ENCODE measurements around the gene CNOT6. TPM values are rescaled to one million over a fixed set of nuclear protein-coding genes. Genes with fewer than 3 reads are reported as not detected.

CNOT6 gene
- total RNA-seq, 4 donors from 2014 or later, result 14.6 to 20.0 (median 19.3) TPM

DNA sequence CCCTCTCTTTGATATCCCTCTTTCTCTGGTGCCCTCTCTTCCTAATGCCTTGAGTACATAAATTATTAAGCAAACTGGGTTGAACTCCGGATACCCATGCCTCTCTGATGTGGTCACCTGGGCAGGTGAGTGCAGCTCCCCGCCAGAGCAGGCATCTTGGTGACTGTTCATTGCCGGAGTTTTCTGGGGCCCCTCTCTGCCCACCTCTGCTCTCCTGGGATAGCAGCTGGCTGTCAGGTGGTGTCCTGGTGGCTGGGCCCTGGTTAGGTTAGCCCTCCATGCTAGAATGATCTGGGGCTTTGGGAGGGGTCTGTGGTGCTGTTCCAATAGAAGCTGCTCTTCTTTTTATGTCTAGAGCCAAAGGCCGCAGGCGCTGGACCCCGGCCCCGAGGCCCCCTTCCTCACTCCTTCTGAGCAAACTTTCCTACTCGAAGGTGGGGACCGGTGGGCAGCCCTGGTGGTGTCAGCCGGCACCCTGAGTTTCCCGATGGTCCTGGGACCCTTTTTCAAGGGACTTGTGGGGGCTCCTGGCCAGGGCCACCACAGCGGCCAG lies 102.0 kb downstream of the CNOT6 start:
- no peak overlapping the region for H3K4me3 ChIP-seq
- in situ Hi-C loops (cut with MboI; ENCODE audit: low pct_ligation_motif_present in 1 of 4, low pct_unique_long_range_greater_than_20kb in 1 of 4, low sequenced_read_pairs in 3 of 4) (no loop called here), intact Hi-C loops (cut with DNase I; ENCODE audit: low total_unique reads) (no loop called here)
- H3K27me3 ChIP-seq, result peaks cover 28% of the 10 kb centered on the region
- peaks cover 0 to 5% (median 2%) of the 10 kb centered on the region in 4 donors for H3K4me1 ChIP-seq
- no peaks in the 10 kb centered on the region for H3K36me3 ChIP-seq
- WGBS, 2 donors (ENCODE audit: low coverage in 1 of 2), result 60 to 88% methylated on average over 1 to 12 of the region's 12 CpGs
- TF ChIP-seq EP300 (IDR thresholded peaks at IDR 0.05; ENCODE audit: low read depth), result no peak
- TF ChIP-seq POLR2A (IDR thresholded peaks at IDR 0.05), result no peak
- TF ChIP-seq, protein P1, sequence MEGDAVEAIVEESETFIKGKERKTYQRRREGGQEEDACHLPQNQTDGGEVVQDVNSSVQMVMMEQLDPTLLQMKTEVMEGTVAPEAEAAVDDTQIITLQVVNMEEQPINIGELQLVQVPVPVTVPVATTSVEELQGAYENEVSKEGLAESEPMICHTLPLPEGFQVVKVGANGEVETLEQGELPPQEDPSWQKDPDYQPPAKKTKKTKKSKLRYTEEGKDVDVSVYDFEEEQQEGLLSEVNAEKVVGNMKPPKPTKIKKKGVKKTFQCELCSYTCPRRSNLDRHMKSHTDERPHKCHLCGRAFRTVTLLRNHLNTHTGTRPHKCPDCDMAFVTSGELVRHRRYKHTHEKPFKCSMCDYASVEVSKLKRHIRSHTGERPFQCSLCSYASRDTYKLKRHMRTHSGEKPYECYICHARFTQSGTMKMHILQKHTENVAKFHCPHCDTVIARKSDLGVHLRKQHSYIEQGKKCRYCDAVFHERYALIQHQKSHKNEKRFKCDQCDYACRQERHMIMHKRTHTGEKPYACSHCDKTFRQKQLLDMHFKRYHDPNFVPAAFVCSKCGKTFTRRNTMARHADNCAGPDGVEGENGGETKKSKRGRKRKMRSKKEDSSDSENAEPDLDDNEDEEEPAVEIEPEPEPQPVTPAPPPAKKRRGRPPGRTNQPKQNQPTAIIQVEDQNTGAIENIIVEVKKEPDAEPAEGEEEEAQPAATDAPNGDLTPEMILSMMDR (IDR thresholded peaks at IDR 0.05), result no peak
- TF ChIP-seq POLR2AphosphoS5 (IDR thresholded peaks at IDR 0.05), result no peak
- no peak for DNase-seq
- no peak overlapping the region for H3K27ac ChIP-seq
- H3K9me3 ChIP-seq, result no peaks in the 10 kb centered on the region

DNA sequence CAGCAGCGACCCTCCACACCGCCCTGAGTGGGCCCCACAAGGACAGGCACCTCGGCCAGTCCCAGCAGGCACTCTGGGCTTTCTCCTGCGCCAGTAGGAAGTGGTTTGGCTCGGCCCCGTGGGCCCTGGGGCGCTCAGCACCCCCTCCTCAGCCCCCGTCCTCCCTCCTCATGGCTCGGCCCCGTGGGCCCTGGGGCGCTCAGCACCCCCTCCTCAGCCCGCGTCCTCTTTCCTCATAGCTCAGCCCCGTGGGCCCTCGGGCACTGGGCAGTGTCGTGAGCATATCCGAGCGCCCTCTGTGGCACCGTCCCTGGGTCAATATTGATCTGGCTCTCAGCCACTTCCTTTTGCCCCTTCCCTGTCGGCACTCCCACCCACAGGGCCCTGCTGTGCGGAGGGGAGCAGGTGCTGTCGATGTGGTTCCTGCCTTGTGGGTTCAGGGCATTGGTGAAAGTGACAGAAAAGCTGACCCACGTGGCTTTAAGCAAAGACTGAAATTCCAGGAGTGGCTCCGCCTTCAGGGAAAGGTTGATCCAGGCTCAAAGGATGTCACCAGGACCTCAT lies 102.6 kb downstream of the CNOT6 start:
- no peaks in the 10 kb centered on the region for H3K36me3 ChIP-seq
- in situ Hi-C loops (cut with MboI; ENCODE audit: low pct_ligation_motif_present in 1 of 4, low pct_unique_long_range_greater_than_20kb in 1 of 4, low sequenced_read_pairs in 3 of 4), result no loop called here

DNA sequence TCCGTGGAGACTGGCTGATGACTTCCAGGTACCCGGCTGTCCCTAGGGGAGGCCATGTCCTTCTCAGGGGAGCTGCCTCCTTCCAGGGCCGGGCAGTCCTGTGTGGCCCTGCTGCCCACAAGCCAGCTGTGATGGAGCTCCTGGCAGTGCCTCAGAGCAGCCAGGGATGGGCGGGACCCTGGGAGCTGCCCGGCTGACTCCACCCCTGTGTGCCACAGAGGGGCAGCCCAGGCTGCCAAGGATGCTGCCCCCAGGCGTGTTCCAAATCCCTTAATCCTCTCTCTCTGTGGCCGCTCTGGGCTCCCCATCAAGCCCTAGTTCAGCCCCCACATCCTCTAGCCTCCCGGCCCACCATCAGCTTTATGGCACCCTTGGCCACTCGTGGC lies 104.1 kb downstream of the CNOT6 start:
- in situ Hi-C loops (cut with MboI; ENCODE audit: low pct_ligation_motif_present in 1 of 4, low pct_unique_long_range_greater_than_20kb in 1 of 4, low sequenced_read_pairs in 3 of 4), result no loop called here
- WGBS, 2 donors (ENCODE audit: low coverage in 1 of 2), result 60 to 74% methylated on average over 1 to 4 of the region's 9 CpGs
- TF ChIP-seq, protein P1 (IDR thresholded peaks at IDR 0.05), result no peak
- TF ChIP-seq EP300 (IDR thresholded peaks at IDR 0.05; ENCODE audit: low read depth) (no peak), POLR2AphosphoS5 (IDR thresholded peaks at IDR 0.05) (no peak)

More for the DNA sequence above, 102.6 kb downstream of the CNOT6 start:
- H3K4me3 ChIP-seq, result no peak overlapping the region
- no peak for DNase-seq
- H3K9me3 ChIP-seq, result no peaks in the 10 kb centered on the region
- H3K27ac ChIP-seq, result no peak overlapping the region
- 49 to 79% methylated on average over 2 to 22 of the region's 24 CpGs for WGBS, 2 donors (ENCODE audit: low coverage in 1 of 2)
- H3K27me3 ChIP-seq, result peaks cover 22% of the 10 kb centered on the region
- TF ChIP-seq POLR2A (IDR thresholded peaks at IDR 0.05) (no peak), EP300 (IDR thresholded peaks at IDR 0.05; ENCODE audit: low read depth) (no peak), POLR2AphosphoS5 (IDR thresholded peaks at IDR 0.05) (no peak)
- TF ChIP-seq, protein P1 (IDR thresholded peaks at IDR 0.05), result no peak
- H3K4me1 ChIP-seq, result no peaks in the 10 kb centered on the region
- intact Hi-C loops (cut with DNase I; ENCODE audit: low total_unique reads), result no loop called here

DNA sequence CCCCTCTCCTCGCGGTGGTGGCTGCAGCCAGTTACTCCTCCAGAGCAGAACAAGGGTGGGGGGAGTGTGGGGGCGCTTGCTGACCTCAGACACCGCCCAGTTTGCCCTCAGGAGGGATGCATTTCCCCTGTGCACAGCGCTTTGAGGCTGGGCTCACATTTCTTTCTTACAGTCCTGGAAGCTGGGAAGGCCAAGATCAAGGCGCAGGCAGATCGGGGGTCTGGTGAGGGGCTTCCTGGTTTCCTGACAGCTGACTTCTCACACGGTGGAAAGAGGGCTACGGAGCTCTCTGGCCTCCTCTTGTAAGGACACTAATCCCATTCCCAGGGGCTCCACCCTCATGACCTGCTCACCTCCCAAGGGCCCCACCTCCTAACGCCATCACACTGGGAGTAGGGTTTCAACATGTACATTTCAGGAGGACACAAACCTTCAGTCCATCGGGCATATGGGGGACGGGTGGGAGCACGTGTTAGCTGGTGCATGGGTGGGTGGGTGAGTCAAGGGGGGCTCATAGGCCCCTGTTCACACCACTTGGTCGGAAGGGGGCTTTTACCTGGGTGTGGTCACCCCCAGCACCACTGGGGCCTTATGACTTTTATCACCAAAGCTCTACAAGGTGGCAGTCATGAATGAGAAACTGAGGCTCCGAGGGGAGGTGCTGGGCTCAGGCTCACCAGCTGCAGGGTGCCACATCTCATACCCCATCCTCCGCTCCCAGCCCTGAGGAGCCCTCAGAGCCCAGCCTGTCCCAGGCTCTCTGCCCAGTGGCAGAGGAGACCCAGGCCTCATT lies 104.8 kb downstream of the CNOT6 start:
- 84% methylated on average over 14 of the region's 16 CpGs; no CpG with 5 or more reads in 1 of the 2 donors for WGBS, 2 donors (ENCODE audit: low coverage in 1 of 2)
- Histone ChIP-seq H3K4me1 (no peaks in the 10 kb centered on the region), H3K27me3 (no peaks in the 10 kb centered on the region), H3K36me3 (no peaks in the 10 kb centered on the region), H3K9me3 (no peaks in the 10 kb centered on the region), H3K4me3 (no peak overlapping the region), H3K27ac (no peak overlapping the region)
- TF ChIP-seq, protein P1 (IDR thresholded peaks at IDR 0.05), result no peak
- no peak for TF ChIP-seq POLR2A (IDR thresholded peaks at IDR 0.05)
- TF ChIP-seq POLR2AphosphoS5 (IDR thresholded peaks at IDR 0.05), result no peak
- TF ChIP-seq EP300 (IDR thresholded peaks at IDR 0.05; ENCODE audit: low read depth), result no peak
- no peak for DNase-seq
- intact Hi-C loops (cut with DNase I; ENCODE audit: low total_unique reads), result no loop called here
- in situ Hi-C loops (cut with MboI; ENCODE audit: low pct_ligation_motif_present in 1 of 4, low pct_unique_long_range_greater_than_20kb in 1 of 4, low sequenced_read_pairs in 3 of 4), result no loop called here

More for the DNA sequence above, 104.1 kb downstream of the CNOT6 start:
- H3K27me3 ChIP-seq, result peaks cover 6% of the 10 kb centered on the region
- no peak overlapping the region for H3K27ac ChIP-seq
- no peak overlapping the region for H3K4me3 ChIP-seq
- intact Hi-C loops (cut with DNase I; ENCODE audit: low total_unique reads), result no loop called here
- no peaks in the 10 kb centered on the region for H3K9me3 ChIP-seq
- no peaks in the 10 kb centered on the region for H3K4me1 ChIP-seq
- DNase-seq, result no peak
- no peaks in the 10 kb centered on the region for H3K36me3 ChIP-seq

Measured in transverse colon (tissue), 4 donors.